Measurements from ENCODE around the gene GSTO1. TPM values are rescaled to one million over a fixed set of nuclear protein-coding genes. Genes with fewer than 3 reads are reported as not detected.

The GSTO1 gene
- total and polyA plus RNA-seq, 2 donors (not counting 1 experiment from before 2014, with no cell fraction given) = 151 to 249 TPM

Other genes starting within 250 kb of the GSTO1 start
- gene COL17A1, start 169.0 kb upstream of the GSTO1 start, total RNA-seq = under 0.01 TPM in 1 of 2 replicates, not detected in the other
- 0.12 and 0.18 TPM in 2 replicates for gene COL17A1, start 169.0 kb upstream of the GSTO1 start, polyA plus RNA-seq
- 5.4 and 6.2 TPM in 2 replicates for gene SFR1, start 132.7 kb upstream of the GSTO1 start, total RNA-seq
- 5.2 and 6.9 TPM in 2 replicates for gene SFR1, start 132.7 kb upstream of the GSTO1 start, polyA plus RNA-seq
- gene CFAP43, start 22.5 kb upstream of the GSTO1 start, total RNA-seq = under 0.01 and 0.26 TPM in 2 replicates
- 0.06 and 0.10 TPM in 2 replicates for gene CFAP43, start 22.5 kb upstream of the GSTO1 start, polyA plus RNA-seq
- 2.1 and 3.1 TPM in 2 replicates for gene GSTO2, start 14.3 kb downstream of the GSTO1 start, total RNA-seq
- 2.9 and 5.9 TPM in 2 replicates for gene GSTO2, start 14.3 kb downstream of the GSTO1 start, polyA plus RNA-seq
- gene ITPRIP, start 83.6 kb downstream of the GSTO1 start, total RNA-seq = 5.4 and 6.8 TPM in 2 replicates
- gene ITPRIP, start 83.6 kb downstream of the GSTO1 start, polyA plus RNA-seq = 11.1 and 18.8 TPM in 2 replicates
- 0.26 and 0.33 TPM in 2 replicates for gene CFAP58, start 98.9 kb downstream of the GSTO1 start, total RNA-seq
- gene CFAP58, start 98.9 kb downstream of the GSTO1 start, polyA plus RNA-seq = 0.24 and 0.42 TPM in 2 replicates